GM18499 (cell line): Measurements from ENCODE around the gene PSMD1.
A peak's percentile ranks its signal among the peaks of the same experiment; 100 is the strongest.
"Not testable (repeated sequence)": the region's sequence is repeated elsewhere in the genome, so short reads cannot be mapped to it uniquely, and the experiment has no call there.

ENCODE experiments used
- ATAC-seq: cut with Tn5 transposase; IDR thresholded peaks from one replicate; pipeline ENCODE4 v1.9.1; 2021; ENCODE audit warnings: moderate number of reproducible peaks; ENCODE audit not compliant: insufficient read depth, unreplicated experiment

PSMD1 gene

DNA sequence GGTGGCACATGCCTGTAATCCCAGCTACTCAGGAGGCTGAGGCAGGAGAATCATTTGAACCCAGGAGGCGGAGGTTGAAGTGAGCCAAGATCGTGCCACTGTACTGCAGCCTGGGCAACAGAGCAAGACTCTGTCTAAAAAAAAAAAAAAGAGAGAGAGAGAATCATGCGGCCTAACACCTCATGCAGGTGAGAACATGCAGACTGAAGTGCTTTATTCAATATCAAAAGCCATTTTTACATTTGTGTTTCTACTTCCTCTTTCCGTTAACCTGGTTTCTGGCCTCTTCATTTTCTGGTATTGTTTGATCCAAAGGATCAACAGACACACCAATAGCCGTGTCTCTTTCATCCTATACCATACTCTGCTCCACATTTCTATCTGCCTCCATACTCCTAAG, 122.1 kb downstream of the PSMD1 start:
- not testable (repeated sequence) for ATAC-seq

DNA sequence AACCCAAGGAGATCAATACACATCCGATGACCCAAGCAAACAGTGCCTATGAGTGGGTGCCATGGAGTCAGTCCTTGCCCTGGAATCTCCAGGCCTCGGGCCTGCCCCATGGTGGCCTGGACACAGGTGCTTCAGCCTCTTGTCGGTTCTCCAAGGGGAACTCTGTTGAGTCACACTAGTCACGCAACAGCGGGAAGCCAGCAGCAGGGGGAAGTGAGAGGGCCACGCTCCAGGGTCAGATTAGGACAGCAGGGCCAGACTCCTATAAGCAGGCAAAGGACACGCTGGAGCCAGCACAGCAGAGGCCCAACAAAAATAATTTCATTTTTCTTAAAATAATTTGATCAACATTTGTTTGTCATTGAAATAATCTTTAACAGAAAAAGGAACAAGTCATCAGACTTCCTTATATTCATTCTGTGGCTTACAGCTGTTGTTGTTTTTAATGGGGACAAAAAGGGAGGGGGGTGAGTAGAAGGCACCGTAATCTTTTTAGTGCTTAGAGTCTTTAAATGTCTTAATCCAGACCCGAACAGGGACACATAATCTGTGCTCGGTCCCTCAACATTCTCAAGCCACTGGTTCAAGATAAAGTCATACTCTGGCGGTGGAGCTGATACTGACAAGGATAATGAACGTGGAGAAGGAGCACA, 125.3 kb downstream of the PSMD1 start:
- ATAC-seq, result peak; percentile 38

DNA sequence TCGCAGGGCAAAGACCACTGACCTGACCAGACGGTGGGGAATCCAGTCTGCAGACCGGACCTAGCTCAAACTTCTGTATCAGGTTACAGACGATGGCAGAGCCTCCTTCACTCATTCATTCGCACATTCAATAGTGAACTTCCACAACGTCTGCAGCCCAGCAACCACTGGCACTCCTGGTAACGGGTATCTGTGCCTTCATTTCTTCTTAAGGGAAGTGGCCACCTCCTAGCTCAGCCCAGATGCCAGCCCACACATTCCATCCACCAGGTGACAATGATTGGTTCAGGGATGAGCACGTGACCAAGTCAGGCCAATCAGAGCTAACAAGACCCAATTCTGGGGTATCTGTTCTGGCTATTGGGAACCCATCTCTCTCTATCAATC, 125.8 kb downstream of the PSMD1 start:
- no peak for ATAC-seq

DNA sequence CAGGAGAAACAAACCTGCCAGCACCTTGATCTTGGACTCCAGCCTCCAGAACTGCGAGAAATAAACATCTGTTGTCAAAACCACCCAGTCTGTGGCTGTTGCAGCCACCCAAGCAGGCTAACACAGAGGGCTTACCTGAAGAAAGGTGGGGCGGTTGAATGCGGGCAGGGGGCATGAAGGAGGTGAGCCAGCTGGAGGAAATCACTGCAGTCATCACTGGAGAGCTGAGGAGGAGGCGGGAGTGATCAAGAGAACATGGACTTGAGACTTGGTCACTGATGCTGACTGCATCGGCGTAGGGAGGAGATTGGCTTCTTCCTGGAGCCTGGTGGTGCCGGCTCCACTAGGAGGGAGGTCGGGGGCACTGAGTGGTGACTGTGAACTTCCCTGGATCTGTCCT, 127.2 kb downstream of the PSMD1 start:
- no peak for ATAC-seq

DNA sequence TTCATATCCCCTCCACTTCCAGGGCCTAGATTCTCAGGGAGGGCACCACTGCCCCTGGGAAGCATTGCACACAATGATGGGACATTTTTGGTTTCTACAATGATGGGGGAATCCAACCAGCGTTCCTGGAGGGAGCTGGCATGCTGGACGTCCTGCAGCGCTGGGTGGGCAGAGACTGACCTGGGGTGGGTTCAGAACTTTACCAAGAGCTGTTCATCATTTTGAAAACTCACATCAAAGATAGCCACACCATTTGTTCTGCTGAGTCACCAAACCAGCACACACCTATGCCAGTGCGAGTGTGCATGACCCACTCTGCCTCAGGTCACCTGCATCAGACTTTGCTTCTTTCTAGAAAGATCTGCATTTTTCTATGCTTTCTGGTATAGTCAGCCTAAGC, 127.7 kb downstream of the PSMD1 start:
- ATAC-seq, result no peak

DNA sequence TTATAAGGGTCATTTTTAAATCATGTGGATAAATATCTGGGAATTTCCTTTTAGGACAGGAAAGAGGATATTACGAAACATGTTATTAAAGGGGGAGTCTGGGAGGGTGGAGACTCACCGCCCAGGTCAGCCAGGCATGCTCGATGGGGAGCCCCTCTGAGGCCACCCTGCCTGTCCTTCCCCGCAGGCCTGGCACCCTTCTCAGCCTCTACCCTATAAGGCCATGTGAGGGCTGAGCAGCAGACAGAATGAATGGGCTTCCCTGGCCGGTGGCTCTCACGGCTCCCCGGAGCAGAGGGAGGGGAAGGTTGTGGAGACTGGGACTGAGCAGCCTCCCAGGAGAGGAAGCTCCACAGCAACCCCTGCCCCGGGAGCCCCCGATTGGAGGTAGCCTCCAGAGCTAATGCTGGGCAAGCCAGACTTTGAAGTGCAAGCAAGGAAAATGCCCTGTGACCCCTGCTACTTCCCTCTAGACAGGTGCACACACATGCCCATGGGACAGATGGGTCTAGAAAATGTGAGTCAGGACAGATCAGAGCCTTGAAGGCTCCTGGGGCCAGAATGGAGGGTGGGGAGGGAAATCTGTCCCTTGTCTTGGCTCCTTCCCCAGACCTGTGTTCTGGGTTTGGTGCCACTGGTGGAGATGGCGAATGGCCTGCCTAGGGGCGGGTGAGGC, 128.5 kb downstream of the PSMD1 start:
- ATAC-seq, result no peak

DNA sequence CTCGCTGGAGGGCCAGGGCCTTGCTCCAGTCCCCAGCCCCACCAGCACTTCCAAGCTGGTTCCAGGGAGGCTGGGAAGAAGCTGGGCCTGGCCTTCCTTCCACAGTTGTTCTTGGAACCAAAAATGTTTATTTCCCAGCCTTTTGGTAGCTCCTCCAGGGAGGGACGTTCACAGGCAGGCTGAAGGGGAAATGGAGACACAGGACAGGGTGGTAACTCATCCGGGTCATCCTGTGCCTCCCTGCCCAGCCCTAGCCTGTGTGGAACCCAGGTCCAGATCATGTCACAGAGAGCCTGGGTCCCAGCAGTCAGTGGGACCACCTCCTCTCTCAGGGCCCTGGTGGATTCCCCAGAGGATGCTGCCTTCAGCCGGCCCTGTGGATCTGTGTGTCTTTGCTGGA, 129.2 kb downstream of the PSMD1 start:
- ATAC-seq, result no peak

DNA sequence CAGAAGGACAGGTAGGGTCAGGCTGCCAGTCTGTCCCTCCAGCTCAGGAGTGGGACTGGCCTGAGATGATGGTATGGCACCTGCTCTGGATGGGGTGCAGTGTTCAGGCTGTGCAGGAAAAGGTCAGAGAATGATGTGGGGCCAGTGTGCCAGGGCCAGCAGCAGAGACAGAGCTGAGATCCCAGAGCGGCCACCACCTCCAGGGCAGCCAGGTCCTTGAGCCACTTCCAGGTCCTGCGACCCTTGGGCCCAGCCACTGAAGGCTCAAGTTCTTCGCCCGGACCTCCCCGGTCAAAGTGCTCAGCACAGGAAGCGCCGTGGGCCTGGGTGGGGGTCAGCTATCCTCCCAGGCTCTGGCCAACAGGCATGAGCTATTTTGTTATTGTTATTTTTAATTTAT, 129.7 kb downstream of the PSMD1 start:
- no peak for ATAC-seq

DNA sequence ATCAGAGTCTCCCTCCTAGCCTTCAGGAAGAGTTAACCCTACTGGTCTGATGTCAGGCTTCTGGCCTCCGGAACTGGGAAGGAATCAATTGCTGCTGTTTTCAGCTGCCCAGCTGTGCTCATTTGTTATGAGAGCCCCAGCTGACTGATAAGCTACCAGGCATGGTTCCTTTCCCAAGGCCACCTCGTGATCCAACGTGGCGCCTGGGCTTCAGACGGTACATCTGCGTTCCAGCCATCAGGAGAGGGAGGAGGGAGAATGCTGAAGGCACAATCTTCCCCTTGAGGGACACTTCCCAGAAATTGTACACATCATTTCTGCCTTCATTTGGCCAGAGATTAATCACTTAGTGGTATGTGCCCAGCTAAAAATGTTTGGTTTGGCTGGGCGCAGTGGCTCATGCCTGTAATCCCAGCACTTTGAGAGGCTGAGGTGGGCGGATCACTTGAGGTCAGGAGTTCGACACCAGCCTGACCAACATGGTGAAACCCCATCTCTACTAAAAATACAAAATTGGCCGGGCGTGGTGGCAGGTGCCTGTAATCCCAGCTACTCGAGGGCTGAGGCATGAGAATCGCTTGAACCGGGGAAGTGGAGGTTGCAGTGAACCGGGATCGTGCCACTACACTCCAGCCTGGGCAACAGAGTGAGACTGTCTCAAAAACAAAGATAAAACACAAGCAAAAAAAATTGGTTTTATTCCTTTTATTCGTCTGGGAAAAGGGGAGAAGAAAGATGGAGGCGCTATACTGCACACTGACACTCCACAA, 131.3 kb downstream of the PSMD1 start:
- ATAC-seq, result no peak

DNA sequence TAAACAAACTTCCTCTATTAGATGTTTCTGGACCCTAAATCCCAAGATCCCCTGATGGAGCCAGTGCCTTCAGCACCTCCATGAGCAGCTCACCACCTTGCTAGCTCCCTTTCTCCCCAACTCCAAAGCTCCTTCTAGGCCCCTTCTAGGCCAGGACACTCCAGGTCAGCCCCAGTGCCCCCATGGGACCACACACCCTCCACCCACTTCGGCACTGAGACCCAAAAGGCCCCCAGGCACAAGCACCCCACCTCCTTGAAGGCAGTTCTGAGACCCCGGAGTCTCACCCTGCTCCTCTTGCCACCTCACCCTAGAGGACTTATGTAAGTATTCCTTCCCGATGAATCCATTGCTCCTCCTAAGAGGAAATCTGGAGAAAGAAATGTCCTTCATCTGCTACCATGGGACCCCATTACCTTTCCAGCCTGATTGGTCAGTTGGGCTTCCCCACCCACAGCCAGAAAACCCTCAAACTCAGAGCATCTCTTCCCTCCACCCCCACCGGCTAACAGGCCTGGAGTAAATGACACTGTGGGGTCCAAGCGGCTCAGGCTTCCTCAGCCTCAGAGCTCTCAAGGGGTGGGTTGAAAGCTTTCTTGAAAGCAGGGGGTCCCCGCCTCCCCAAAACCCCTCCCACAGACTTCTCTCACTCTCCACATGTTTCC, 132.0 kb downstream of the PSMD1 start:
- ATAC-seq, result no peak

DNA sequence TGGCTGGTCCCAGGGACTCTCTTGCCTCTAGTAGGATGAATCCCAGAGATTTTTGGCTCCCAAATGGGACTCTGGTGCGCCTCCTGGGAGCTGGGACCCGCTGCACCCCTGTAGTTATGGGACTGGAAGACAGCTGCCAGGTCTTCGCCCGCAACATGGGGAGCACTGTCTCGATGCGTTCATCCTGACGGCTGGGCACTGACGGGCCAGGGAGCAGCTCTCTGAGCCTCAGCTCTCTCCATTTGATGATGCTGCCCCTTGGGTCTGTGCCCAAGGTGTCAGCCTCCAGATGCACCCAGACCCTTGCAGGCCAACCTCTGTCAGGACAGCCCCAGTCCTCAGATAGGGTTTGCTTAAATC, 132.5 kb downstream of the PSMD1 start:
- no peak for ATAC-seq

DNA sequence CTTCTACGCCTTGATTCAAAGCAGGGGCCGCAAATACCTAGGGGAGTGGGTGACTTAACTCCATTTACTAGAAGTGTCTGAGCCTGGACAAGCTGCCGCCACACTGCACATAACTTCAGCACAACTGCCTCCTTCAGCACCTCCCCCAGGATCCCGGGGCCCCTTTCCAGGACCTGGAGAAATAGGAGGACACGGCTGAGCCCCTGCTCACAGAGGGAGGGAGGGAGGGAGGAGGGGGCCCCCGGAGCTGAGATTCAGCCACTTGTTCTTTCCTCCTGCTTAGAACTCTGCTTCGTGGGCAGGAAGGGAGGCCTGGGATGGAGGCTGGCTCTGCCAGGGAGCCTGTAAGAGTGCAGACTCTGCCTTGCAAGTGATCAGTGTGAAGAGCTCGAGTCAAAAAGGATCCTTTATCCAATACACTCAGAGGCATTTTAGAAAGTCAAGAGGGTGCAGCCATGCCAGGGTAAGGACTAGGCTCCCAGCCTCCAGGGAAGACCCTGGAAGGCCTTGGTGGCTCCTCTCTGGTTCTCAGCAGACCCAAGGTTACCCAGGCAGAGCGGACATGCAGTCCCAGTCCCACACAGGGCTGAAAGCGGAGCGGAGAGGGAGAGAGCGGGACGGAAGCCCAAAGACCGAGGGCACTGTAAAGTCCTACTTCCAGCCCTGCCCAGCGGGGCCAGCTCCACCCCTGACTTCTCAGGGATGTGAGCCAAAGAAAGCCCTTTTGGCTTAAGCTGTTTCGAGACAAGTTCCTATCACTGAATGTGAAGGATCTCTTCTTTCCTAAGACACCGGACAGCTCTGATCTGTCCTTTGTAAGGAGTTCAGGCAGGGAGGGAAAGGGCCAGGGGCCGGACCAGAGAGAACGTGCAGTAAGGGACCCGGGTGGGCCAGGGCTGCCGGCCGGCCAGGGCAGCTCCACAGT, 133.2 kb downstream of the PSMD1 start:
- no peak for ATAC-seq

DNA sequence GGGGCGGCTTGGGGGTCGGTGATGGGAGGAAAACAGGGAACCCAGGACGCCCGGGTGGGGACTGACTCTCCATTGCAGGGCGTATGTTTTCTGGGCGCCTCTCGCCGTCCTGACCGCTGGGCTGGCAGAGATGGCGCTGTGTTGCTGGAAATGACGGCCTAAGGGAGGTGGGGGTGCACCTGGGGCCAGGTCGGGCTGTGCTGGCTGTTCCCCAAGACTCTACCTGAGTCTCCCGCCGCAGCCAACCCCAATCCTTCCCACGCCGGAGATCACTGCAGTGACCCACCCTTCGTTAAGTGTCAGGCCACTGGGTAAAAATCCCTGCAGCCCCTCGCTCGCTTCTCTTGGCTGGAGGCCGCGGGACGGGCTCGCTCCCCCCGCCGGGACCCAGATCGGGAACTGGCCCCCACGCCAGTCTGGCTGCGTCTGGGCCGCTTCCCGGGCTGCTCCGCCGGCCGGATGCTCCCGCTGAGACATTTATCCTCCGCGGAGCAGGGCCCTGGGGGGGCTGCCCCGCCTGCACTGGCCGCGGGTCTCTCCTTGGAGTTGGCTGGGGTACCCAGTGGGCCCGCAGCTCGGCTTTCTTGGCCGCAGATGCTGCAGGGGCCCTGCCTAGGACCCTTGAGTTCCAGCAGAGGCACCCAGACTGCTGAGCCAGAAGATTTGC, 134.0 kb downstream of the PSMD1 start:
- ATAC-seq, result no peak

DNA sequence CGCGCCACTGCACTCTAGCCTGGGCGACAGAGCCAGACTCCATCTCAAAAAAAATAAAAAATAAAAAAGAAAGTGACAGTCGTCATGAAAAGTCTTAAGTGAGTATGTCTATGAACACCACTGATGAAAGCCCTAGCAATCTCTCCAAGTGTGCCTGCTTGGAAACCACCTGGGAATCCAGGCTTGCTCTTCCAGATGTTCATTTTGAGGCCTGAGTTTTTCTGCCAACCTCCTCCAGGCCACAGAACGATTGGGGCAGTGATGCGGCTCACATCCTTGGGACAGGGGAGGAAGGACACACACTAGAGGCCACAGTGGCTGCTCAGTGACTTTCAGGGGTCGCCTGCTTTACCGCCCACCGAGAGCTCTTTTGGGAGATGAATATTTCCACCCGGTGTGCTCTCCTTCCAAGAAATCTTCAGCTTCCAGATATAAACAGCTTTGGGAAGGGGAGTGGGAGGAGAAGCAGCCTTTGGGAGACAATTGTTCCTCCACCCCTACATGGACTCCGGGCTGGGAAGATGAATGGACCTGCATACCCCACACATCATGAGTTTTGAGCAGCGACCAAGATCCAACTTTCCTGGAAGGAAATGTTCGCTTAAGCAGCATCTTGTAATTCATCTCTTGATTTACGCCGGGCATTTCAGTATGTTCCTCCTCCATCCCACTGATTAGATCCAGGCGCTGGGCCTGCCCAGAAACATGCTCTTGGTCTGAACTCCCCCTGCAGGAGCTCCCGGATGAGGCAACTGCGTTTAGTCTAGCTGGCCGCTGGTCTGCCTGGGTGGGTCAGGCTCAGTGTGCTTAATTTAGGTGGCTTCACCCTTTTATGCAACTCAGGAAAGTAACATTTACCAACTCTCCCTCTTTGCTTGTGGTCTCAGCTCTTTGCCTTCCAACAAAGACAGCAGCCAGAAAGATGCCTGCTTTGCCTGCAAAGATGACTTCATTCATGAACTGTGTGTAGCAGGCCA, 135.5 kb downstream of the PSMD1 start:
- no peak for ATAC-seq

DNA sequence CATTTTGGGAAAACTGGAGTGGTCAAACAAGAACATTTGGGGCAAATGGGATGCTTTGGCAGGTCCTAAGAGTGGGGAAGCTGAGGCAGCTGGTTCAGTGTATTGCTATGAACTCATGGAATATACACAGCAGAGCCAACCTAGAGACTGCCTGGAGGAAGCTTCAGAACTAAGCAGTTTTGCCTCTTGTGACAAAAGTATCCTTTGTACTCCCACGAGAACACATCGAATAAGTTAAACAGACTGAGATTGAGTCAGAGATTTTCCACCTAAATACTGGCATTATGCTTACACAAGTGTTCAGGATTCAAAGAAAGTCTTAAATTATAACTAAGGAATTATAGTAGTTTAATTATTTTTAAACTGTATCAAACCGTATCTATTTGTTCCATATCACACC, 136.5 kb downstream of the PSMD1 start:
- no peak for ATAC-seq

DNA sequence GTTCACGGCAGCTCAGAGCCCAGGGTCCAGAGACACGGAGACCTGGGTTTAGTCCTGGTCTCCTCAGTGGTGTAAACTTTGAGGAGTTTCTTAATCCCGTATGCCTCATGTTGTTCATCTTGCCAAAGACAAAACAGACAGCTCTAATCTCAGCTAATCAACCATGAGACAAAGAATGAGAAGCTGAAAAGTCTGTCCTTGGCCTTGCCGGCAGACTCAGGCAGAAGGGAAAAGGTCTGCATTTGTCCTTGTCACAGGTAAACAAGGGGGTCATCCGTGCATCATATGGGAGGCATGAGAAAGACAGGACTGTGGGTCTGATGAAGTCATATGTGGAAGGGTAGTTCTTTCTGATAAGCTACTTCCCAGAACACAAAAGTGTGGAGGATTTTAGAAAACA, 139.9 kb downstream of the PSMD1 start:
- ATAC-seq, result no peak

DNA sequence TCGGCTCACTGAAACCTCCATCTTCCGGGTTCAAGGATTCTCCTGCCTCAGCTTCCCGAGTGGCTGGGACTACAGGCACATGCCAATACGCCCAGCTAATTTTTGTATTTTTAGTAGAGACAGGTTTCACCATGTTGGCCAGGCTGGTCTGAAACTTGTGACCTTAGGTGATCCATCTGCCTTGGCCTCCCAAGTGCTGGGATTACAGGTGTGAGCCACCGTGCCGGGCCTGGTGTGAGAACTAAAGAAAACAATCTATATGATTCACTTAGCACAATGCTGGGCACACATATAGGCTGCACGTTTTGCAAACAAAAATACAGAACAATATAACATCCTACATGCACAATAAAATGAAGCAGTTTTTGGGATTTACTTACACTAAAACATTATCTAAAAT, 140.5 kb downstream of the PSMD1 start:
- not testable (repeated sequence) for ATAC-seq

DNA sequence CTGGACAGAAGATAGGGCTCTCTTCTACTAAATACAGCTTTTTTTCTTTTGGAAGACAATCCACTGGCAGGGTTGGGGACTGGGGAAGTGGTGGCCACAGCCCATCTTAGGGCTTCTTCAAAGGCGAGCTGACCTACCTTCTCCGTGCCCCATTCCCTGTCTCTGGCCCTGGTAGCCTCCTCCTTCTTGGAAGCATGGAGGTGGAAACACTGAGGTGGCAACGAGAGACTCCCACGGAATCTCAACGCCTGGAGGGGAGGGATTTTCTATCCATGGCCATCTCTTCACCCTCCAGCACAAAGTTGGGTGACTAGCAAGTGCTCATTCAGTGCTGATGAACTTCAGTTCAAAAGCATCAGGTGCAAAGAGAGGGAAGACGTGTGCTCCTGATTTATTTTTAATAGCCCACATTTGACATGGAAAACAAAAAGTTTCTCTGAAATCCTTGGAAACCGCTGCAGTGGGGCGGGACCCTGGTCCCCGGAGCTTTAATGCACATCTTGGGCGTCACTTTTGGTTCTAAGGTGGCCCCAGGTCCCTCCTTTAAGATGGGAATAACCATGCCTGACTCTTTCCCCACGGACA, 141.1 kb downstream of the PSMD1 start:
- ATAC-seq, result no peak
